Nucleus accumbens (tissue), 56 donors: Measurements from ENCODE around the gene MINDY3.

Experiments used
- DNase-seq, 56 donors: peaks; one replicate each; lab custom pipeline; 2025; lab: John Stamatoyannopoulos, UW

The MINDY3 gene

GRCh38 chr10:15740261-15740660 lies 120.0 kb downstream of the MINDY3 start:
- no peak for DNase-seq

- no peak for DNase-seq
Measured at GRCh38 chr10:15739254-15739970, 120.9 kb downstream of the MINDY3 start.

- DNase-seq: no peak
Measured at GRCh38 chr10:15738270-15738925, 121.9 kb downstream of the MINDY3 start.

- no peak for DNase-seq
Measured at GRCh38 chr10:15737656-15738055, 122.7 kb downstream of the MINDY3 start.

GRCh38 chr10:15735763-15736162 lies 124.5 kb downstream of the MINDY3 start:
- DNase-seq: peak in 2 of 56 donors; percentile 7 to 23

- no peak for DNase-seq
Measured at GRCh38 chr10:15730341-15730740, 130.0 kb downstream of the MINDY3 start.

- DNase-seq: no peak
Measured at GRCh38 chr10:15729890-15730289, 130.4 kb downstream of the MINDY3 start.
